PFSK-1 (cell line): ENCODE measurements around the gene FAM98B.

ENCODE experiments used
- FOXP2 ChIP-seq: optimal IDR thresholded peaks from 2 replicates; pipeline ENCODE3; 2011; ENCODE audit warnings: borderline replicate concordance, control low read depth, inconsistent platforms; ENCODE audit not compliant: insufficient read depth; ENCODE audit errors: extremely low read length, extremely low read depth
- POLR2AphosphoS5 ChIP-seq: IDR thresholded peaks from 2 replicates; pipeline ENCODE4 v1.6.1; 2012; ENCODE audit warnings: low read depth, mild to moderate bottlenecking, control low read depth, low read length, moderate library complexity
- SIN3A ChIP-seq: IDR thresholded peaks from 2 replicates; pipeline ENCODE4 v1.6.1; 2012; ENCODE audit warnings: mild to moderate bottlenecking, low read length, moderate library complexity, borderline replicate concordance; ENCODE audit not compliant: insufficient read depth
- TAF1 ChIP-seq: IDR thresholded peaks from 2 replicates; pipeline ENCODE4 v1.6.1; 2012; ENCODE audit warnings: low read length, control low read depth, borderline replicate concordance; ENCODE audit not compliant: insufficient read depth
- TF ChIP-seq, protein P1 (sequence below), 2 experiments: IDR thresholded peaks; 2 replicates each; pipeline versions ENCODE4 v1.6.1 to v1.8.0; 2011 to 2012; ENCODE audit warnings: low read depth in 2 of 2, low read length in 2 of 2, control low read depth in 1 of 2, inconsistent platforms in 1 of 2, mild to moderate bottlenecking in 1 of 2, moderate library complexity in 1 of 2; ENCODE audit not compliant: insufficient read depth in 1 of 2

The FAM98B gene

DNA sequence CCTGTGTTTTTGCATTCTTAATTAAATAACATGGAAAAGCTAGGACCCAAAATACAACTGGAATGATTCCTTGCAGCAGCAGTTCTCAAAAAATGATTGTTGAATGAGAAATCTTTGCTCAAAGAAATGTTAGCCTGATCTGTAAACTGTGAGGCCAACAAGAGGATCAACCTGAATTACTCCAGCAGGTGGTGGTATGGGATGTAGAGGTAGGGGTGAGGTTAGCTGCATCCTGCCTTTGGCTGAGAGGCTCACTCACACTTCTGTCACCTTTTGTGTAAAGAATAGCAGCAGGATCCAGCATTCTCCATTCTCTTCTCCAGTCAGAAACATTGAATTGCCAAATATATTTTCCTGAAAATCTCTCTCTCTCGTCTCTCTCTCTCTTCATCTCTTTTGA is 26.5 kb upstream of the FAM98B start:
- TF ChIP-seq POLR2AphosphoS5 (no peak), SIN3A (no peak), FOXP2 (no peak), TAF1 (no peak)
- TF ChIP-seq, protein P1, sequence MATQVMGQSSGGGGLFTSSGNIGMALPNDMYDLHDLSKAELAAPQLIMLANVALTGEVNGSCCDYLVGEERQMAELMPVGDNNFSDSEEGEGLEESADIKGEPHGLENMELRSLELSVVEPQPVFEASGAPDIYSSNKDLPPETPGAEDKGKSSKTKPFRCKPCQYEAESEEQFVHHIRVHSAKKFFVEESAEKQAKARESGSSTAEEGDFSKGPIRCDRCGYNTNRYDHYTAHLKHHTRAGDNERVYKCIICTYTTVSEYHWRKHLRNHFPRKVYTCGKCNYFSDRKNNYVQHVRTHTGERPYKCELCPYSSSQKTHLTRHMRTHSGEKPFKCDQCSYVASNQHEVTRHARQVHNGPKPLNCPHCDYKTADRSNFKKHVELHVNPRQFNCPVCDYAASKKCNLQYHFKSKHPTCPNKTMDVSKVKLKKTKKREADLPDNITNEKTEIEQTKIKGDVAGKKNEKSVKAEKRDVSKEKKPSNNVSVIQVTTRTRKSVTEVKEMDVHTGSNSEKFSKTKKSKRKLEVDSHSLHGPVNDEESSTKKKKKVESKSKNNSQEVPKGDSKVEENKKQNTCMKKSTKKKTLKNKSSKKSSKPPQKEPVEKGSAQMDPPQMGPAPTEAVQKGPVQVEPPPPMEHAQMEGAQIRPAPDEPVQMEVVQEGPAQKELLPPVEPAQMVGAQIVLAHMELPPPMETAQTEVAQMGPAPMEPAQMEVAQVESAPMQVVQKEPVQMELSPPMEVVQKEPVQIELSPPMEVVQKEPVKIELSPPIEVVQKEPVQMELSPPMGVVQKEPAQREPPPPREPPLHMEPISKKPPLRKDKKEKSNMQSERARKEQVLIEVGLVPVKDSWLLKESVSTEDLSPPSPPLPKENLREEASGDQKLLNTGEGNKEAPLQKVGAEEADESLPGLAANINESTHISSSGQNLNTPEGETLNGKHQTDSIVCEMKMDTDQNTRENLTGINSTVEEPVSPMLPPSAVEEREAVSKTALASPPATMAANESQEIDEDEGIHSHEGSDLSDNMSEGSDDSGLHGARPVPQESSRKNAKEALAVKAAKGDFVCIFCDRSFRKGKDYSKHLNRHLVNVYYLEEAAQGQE (IDR thresholded peaks at IDR 0.05; ENCODE audit: insufficient read depth in 1 of 2, low read depth in 2 of 2, low read length in 2 of 2): no peak

DNA sequence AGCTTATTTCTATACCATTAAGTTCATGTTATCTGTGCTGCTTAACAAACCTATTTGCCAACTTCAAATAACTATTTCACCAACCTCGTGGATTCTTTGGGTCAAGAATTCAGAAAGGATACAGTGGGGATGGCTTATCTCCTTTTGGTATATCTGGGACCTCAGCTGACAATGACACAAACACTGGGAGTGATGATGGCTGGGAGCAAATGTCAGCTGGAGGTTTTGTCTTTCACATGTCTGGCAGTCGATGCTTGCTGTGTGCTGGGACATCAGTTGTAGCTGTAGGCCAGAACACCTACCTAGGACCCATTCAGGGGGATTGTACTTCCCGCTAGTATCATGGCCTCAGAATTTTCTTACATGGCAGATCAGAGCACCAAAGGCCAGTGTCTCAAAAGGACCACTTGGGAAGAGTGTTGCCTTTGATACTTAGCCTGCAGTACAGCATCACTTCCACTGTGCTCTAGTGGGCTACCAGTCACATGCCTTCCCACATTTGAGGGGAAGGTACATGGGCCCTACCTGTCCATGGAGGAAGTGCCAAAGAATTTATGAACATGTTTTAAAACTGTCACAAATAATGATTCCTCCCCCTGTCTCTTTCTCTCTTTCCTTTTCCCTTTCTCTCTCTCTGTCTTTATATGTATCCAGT is 23.7 kb upstream of the FAM98B start:
- no peak for TF ChIP-seq SIN3A
- no peak for TF ChIP-seq FOXP2
- TF ChIP-seq, protein P1 (IDR thresholded peaks at IDR 0.05; ENCODE audit: insufficient read depth in 1 of 2, low read depth in 2 of 2, low read length in 2 of 2): no peak
- TF ChIP-seq POLR2AphosphoS5: no peak
- TF ChIP-seq TAF1: no peak

DNA sequence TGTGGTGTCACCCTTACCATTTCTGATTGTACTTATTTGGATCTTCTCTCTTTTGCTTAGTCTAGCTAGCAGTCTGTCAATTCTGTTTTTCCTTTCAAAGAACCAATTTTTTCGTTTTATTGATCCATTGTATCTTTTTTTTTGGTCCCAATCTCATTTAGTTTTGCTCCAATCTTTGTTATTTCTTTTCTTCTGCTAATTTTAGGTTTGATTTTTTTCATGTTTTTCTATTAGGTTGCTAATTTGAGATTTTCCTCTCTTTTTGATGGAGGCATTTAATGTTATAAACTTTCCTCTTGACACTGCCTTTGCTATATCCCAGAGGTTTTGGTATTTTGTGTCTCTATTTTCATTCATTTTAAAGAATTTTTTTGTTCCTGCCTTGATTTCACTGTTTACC is 16.9 kb upstream of the FAM98B start:
- no peak for TF ChIP-seq POLR2AphosphoS5
- TF ChIP-seq SIN3A: no peak
- TF ChIP-seq TAF1: no peak
- no peak for TF ChIP-seq FOXP2
- TF ChIP-seq, protein P1 (IDR thresholded peaks at IDR 0.05; ENCODE audit: insufficient read depth in 1 of 2, low read depth in 2 of 2, low read length in 2 of 2): no peak

DNA sequence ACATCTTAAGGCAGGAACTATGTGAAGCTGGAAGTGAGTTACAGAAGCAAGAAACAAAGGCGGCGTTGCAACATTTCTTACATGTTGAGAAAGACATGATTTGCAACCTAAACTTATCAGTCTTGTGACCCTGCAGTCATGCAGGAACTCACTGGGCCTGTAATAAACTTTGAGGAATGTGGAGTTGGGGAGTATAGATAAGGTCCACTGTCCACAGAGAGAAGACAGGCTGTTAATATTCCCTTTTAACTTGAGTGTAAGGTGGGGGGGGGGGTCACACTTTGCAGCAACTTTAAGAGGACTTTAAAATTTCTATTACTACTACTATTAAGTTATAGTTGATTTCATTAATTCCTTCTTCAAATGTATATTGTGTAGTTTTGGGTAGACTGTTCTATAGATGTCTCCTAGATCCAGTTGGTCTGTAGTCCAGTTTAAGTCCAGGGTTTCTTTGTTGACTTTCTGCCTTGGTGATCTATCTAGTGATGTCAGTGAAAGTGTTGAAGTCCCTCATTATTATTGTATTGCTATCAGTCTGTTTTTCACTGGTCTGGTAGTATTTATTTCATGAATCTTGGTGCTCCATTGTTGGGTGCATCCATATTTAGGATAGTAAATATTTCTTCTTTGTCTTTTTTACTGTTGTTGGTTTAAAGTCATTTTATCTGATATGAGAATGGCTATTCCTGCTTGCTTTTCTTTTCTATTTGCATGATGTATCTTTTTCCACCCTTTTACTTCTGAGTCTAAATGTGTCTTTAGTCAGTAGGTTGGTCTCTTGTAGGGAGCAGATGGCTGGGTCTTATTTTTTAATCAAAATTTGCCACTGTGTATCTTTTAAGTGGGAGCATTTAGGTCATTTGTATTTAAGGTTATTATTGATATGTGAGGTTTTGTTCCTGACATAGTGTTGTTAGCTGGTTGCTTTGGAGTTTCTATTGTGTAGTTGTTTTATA is 15.6 kb upstream of the FAM98B start:
- TF ChIP-seq SIN3A (no peak), TAF1 (no peak), FOXP2 (no peak)

DNA sequence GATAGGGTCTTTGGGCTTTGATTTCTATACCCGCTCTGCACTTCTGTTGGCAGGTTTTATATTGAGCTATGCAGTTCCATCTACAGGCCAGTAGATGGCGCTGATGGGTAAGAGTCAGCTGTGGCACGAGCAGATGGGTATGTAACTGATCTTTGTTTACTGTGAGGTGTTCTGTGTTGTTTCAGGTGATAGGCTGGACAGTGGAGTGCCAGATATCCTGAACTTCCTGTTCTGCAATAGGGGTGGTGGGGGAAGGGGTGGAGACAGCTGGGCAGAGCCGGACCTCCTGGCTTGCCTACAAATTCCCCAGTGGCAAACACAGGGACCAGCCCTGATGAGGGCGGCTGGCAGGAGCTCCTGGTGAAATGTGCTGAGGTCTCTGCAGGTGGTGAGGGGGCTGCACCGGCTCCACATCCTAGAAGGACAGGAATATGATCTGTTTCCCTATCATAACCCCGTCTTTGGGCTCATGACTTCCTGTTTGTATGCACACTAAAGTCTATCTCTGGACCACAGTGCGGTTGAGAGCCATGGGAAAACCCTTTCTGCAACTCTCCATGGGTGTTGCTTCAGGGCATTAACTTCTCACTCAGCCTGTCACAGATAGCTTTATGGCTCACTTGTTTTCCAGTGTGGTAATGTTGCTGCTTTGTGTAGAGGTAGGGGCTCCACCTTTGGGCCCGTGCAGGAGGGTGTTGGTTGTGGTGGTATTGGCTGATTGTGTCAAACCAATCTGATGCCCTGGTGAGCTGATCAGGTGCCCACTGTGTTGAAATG is 13.4 kb upstream of the FAM98B start:
- TF ChIP-seq TAF1 (no peak), SIN3A (no peak), POLR2AphosphoS5 (no peak), FOXP2 (no peak)
- TF ChIP-seq, protein P1 (IDR thresholded peaks at IDR 0.05; ENCODE audit: insufficient read depth in 1 of 2, low read depth in 2 of 2, low read length in 2 of 2): no peak
